Measurements from ENCODE around the gene SECISBP2. TPM values are rescaled to one million over a fixed set of nuclear protein-coding genes. Genes with fewer than 3 reads are reported as not detected.

Gene SECISBP2
- total and polyA plus RNA-seq, 5 donors: 14.6 to 20.6 (median 17.1) TPM

Small RNA genes within 50 kb of the gene (microRNA-seq; reads per million reads assigned to microRNA genes)
- 0 reads per million in 2 donors for gene MIR3153

Other genes with a start within 250 kb of the SECISBP2 start
- gene SHC3, start 139.7 kb upstream of the SECISBP2 start, total RNA-seq: 1 to 10 TPM in 3 of 4 donors, under 1 TPM in 1; 0.88 to 3.1 (median 1.5) TPM
- 0.29 TPM for gene SHC3, start 139.7 kb upstream of the SECISBP2 start, polyA plus RNA-seq
- gene CKS2, start 7.3 kb upstream of the SECISBP2 start, total RNA-seq: 1 to 10 TPM; 2.8 to 7.2 (median 4.2) TPM
- gene CKS2, start 7.3 kb upstream of the SECISBP2 start, polyA plus RNA-seq: 11.7 TPM
- 10 to 100 TPM; 23.3 to 28.3 (median 27.0) TPM for gene SEMA4D, start 179.6 kb downstream of the SECISBP2 start, total RNA-seq
- gene SEMA4D, start 179.6 kb downstream of the SECISBP2 start, polyA plus RNA-seq: 13.0 TPM

Data from right cardiac atrium (tissue), 5 donors.